H7 (cell line): Measurements from ENCODE around the gene SEZ6. TPM values are rescaled to one million over a fixed set of nuclear protein-coding genes. Genes with fewer than 3 reads are reported as not detected.

ENCODE experiments used
- DNase-seq: peaks from one replicate; pipeline ENCODE4 v3.0.0; 2012
- H3K27me3 ChIP-seq: 2 replicates; pipeline ENCODE4 v1.6.0; 2011; ENCODE audit warnings: mild to moderate bottlenecking, low read length; ENCODE audit not compliant: control insufficient read depth, insufficient read depth
- H3K36me3 ChIP-seq: replicated peaks from 2 replicates; pipeline ENCODE4 v1.5.1; 2011; ENCODE audit warnings: low read length; ENCODE audit not compliant: control insufficient read depth, insufficient read depth
- H3K4me3 ChIP-seq: 2 replicates; pipeline ENCODE4 v1.5.1; 2011; ENCODE audit warnings: low read depth, mild to moderate bottlenecking, control low read depth, low read length, moderate library complexity; ENCODE audit not compliant: insufficient read depth
- total RNA-seq: library from RNA; depleted of rRNA; stranded (reverse); fragments of >200 nt; shearing (Covaris generic); gene quantifications from 2 replicates; pipeline ENCODE4 v1.2.3, GENCODE V29; 2014

SEZ6 gene
- total RNA-seq, 1 experiment from 2014 or later, result 0.83 TPM

DNA sequence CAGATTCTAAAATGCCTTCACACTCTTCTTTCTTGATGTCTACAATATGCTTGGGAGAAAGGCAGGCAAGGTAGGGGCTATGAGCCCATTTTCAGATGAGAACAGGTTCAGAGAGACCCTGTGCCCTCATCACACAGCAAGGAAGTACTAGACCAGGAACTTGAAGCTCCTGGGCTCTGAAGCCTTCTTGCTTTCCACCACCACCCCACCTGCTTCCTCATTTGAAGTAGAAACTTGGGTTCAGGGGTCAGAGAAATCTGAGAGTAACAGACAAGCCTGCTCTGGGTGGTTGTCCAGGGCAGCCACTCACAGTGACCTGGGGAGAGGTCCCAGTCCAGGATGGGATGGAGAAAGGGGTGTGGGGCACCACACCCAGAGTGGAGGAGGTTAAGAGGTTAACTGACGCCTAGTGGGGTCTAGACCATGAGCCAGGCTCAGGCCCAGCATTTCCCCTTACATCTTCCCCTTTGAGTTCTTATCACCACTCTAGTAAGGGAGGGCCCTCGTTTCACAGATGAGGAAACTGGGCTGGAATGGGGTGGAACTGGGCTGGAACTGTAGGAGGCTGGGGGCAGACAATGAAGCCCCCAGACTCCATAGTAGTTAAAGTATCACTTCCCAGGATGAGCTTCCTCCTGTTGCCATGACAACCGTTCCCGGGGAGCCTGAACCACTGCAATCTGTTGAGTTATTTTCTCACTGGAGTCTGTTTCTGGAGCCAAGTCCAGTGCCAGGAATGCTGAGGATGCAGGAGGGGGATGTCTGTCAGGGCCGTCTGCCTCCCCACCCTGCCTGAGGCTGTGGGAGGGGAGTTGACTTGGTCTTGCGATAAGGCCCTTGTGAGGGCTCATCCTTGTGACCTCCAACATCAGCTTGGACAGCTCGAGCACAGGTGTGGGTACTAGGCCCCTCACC, 38.4 kb downstream of the SEZ6 start:
- Histone ChIP-seq H3K36me3 (no peaks in the 10 kb centered on the region), H3K4me3 (no peak overlapping the region), H3K27me3 (no peaks in the 10 kb centered on the region)
- no peak for DNase-seq

DNA sequence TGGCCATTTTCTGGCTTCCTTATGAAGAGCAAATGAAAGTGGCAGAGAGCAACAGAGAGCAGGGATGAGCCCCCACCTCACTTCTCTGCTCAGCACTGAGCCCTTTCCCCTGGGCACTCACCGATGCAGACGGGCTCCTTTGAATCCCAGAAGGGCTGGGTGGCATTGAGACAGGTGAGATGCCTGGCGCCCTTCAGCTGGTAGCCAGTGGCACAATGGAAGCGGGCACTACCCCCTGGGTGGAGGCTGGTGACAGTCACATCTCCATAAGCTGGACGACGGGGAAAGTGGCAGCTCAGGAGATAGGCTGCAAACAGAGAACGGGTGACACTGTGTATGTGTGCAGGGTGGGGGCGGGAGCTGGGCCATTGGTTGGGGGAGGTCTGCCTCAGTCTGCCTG, 42.0 kb downstream of the SEZ6 start:
- DNase-seq, result peak; percentile 10
- Histone ChIP-seq H3K27me3 (no peaks in the 10 kb centered on the region), H3K4me3 (no peak overlapping the region), H3K36me3 (no peaks in the 10 kb centered on the region)

DNA sequence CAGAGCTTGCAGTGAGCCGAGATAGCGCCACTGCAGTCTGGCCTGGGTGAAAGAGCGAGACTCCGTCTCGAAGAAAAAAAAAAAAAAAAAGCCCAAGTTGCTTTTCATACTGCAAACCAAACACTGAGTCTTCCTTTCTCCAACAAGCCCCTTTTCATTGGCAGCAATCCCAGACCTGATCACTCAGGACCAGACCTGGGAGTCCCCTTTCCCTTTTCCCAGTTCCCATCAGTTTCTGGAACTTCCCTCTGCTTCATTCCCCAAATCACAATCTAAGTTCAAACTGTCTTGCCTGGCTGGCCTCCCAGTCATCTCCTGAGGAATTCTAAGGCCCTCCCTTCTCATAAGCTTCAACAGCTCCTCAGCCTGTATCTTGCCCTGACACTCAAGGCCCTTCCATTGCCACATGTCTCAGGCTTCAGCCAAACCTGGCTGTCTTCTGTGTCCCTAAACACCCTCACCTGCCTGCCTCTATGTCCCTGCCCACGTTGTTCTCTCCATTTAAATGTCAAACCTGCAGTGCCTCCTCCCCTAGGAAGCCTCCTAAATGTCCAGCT, 42.7 kb downstream of the SEZ6 start:
- Histone ChIP-seq H3K27me3 (no peaks in the 10 kb centered on the region), H3K36me3 (no peaks in the 10 kb centered on the region), H3K4me3 (no peak overlapping the region)
- DNase-seq, result peak; percentile 10

DNA sequence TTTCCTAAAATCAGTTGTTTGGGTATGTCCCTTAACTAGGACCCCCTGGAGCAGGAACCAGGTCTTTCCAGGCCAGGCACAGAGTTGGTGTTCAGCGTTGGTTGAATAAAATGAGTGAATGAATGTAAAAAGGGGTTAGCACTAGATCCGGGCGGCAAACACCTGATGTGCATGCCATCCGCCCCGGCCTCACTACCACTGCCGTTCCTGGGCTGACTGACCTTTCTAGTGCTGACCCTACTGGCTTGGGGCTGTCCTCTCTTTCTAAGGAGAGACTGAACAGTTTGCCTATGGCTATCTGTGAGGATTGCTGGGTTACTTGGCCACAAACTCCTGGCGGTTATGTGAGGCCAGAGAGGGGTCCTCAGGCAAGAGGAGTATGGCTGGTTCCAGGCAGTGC, 44.4 kb downstream of the SEZ6 start:
- Histone ChIP-seq H3K36me3 (no peaks in the 10 kb centered on the region), H3K4me3 (no peak overlapping the region), H3K27me3 (no peaks in the 10 kb centered on the region)
- peak; percentile 15 for DNase-seq

DNA sequence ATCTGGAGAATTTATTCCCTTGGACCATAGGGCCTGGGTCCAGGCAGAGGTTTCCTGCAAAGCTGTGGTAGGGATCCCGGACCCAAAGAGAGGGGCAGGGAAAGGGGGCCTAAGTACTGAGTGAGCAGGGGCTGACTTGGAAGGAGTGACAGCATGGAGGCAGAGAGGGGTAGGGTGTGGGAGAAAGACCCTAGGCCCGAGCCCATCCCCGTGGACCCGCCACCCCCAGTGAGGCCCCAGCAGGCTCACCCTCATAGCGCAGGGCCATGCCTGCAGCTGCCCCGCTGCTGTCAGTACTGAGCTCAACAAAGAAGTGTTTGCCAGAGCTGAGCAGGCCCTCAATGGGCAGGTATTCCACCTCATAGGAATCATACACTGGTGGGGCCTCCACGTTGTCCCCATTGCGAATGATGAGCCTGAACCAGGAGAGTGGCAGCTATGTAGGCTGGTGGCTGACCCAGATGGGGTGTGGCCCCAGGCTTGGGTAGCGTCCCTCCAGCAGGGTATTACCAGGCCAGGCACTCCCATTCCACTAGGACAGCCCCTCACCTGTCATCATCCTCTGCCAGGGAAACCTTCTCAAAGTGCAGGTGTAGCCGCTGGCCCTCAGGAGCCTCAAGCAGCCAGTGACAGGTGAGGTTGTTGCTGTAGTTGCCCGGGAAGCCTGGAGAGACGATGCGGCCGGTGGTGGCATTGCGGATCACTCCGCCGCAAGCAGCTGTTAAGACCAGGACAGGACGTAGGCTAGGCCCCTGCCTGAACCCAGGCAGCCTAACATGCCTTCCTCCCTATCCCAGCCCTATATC, 45.4 kb downstream of the SEZ6 start:
- Histone ChIP-seq H3K27me3 (no peaks in the 10 kb centered on the region), H3K36me3 (no peaks in the 10 kb centered on the region), H3K4me3 (no peak overlapping the region)
- peak; percentile 27 for DNase-seq

DNA sequence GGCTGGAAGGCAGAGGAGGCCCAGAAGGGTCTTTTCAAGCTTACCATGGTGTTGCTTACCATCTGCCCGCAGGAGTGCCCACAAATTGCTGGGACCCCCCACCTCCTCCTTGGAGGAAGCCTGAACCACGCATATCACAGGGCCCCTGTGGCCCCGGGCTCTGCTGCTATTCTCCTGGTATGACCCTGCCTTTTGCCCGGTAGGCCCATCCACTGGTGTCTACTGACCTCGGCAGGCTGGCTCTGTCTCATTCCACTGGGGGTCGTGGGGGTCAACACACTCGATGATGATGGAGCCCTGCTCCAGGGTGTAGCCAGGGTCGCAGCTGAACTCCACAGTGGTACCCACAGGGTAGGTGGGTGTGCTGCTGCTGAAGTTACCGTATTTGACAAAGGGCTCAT, 46.4 kb downstream of the SEZ6 start:
- Histone ChIP-seq H3K4me3 (no peak overlapping the region), H3K27me3 (no peaks in the 10 kb centered on the region), H3K36me3 (no peaks in the 10 kb centered on the region)
- DNase-seq, result peak; percentile 24

DNA sequence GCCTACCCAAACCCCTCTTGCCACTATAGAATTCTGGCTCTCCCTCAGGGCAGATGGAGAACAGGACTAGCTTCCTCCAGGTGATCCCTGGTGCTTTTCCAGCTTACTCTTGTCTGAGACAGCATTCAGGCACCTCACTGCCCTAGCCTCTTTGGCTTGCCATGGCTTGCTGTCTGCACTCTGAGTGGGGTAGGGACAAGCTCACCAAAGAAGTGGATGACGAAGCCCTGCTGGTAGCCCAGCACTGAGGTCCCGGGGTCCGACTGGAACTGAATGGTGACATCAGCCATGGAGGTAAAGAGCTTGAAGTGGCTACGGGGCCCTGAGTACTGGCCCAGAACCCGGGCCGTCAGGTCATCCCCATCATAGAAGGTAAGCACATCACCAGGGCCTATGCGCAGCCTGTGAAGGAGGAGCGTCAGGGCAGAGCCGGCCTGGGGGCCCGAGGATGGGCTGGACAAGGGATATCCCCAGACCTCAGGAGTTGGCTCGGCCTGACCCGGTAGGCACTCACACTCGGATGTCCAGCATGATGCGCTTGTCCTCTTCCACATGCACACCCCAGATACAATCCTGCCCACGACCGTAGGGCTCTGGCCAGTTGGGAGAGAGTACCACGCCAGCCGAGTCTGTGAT, 46.9 kb downstream of the SEZ6 start:
- H3K4me3 ChIP-seq, result no peak overlapping the region
- no peaks in the 10 kb centered on the region for H3K36me3 ChIP-seq
- DNase-seq, result peak; percentile 24
- no peaks in the 10 kb centered on the region for H3K27me3 ChIP-seq

DNA sequence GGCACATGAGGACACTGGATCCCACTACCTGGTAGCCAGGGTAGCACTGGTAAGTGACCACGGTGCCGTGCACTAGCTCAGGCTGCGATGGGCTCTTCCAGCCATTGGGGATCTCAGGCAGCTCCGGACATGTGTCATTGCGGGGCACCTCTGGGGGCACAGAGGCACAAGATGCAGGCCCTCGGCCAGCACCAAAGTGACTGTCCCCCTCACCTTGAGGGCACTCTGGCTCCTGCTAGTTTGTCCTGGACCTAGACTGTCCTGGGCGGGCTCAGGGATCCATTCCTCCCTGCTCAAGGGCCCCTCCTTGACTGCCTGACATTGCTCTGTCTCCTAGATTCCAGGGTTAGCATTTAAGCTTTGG, 47.9 kb downstream of the SEZ6 start:
- H3K4me3 ChIP-seq, result no peak overlapping the region
- peak; percentile 13 for DNase-seq
- no peaks in the 10 kb centered on the region for H3K27me3 ChIP-seq
- H3K36me3 ChIP-seq, result no peaks in the 10 kb centered on the region

DNA sequence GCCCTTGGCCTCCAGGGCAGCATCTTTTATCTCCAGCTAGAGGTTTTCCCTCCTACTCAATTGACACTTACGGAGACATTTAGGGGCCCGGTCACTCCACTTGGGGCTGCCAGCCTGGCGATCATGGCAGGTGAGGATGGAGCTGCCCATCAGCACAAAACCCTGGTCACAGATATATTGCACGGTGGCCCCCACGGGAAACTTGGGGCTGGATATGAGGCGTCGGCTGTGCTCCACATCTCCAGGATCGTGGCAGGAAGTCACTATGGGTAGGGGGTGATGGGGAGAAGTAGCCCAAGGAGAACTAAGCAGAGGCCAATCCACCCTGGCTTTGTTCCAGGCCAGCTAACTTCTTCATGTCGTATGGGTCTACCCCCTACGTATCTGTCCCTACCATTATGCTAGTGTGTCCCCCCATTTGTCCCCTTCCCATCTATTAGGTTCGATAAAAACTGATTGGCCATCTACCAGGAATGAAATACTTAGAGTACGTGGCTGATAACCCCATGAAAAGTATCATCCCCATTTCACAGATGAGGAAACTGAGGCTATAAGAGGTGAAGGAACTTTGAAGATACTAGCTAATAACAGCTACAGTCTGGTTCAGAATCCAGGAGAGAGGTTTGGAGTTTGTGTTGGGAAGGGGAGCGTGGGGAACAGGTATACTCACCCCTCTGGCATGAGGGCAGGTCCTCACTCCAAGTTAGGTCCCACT, 48.4 kb downstream of the SEZ6 start:
- DNase-seq, result no peak

DNA sequence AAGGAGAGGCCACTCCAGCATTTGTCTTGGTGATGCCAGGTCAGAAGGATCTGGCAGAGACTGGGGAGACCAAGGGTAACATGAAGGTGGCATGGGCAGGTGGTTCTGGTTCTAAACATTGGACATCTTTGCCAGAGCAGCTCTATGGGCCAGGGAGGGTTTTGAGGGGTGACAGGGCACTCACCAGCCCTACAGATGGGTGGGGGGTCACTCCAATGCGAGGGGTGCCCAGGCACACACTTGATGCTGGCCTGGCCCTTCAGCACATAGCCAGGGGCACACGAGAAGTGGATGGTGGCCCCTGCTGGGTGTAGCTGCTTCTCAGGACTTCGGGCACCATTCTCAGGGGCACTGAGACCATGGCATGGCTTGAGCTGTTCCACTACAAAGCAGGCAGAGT, 49.0 kb downstream of the SEZ6 start:
- H3K36me3 ChIP-seq, result no peaks in the 10 kb centered on the region
- H3K27me3 ChIP-seq, result no peaks in the 10 kb centered on the region
- no peak overlapping the region for H3K4me3 ChIP-seq
- DNase-seq, result peak; percentile 8

More for the DNA sequence above, 48.4 kb downstream of the SEZ6 start:
- Histone ChIP-seq H3K27me3 (no peaks in the 10 kb centered on the region), H3K36me3 (no peaks in the 10 kb centered on the region), H3K4me3 (no peak overlapping the region)

DNA sequence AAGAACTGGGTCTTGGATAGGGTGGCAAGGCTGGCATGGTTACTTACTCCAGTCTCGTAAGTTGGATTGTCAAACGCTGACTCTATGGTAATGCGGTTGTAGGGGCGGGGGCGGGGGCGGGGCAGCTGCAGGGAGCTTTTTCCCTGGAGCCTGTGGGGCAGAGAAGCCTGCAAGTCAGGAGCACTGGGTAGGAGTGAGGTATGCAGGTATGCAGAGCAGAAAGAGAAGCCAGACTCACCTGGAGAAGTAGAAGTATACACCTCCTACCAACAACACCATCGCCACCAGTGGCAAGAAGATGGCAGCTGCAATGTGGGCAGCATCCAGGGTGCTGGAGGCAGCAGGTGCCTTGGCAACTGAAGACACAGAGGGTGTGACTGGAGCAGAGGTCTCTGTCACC, 49.7 kb downstream of the SEZ6 start:
- Histone ChIP-seq H3K36me3 (no peaks in the 10 kb centered on the region), H3K27me3 (no peaks in the 10 kb centered on the region), H3K4me3 (no peak overlapping the region)
- DNase-seq, result peak; percentile 75

DNA sequence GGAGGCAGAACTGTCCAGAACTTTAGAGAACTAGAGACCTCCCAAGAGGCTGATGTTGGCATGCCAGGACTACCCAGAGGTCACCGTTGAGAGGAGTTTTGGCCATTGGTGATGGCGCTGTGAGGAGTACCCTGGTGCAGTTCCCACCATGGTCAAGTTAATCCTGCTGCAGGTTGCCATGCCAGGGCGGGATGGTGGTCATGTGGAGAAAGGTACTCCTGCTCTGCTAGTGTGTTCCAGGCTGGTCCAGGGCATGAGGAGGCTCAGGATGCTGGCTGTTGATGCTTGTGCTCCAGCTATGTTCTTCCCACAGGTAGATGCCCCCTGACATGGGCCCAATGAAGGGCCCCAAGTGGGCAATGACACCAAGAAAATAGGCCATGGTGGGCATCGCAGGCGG, 50.4 kb downstream of the SEZ6 start:
- Histone ChIP-seq H3K36me3 (no peaks in the 10 kb centered on the region), H3K27me3 (no peaks in the 10 kb centered on the region), H3K4me3 (no peak overlapping the region)
- DNase-seq, result peak; percentile 10

DNA sequence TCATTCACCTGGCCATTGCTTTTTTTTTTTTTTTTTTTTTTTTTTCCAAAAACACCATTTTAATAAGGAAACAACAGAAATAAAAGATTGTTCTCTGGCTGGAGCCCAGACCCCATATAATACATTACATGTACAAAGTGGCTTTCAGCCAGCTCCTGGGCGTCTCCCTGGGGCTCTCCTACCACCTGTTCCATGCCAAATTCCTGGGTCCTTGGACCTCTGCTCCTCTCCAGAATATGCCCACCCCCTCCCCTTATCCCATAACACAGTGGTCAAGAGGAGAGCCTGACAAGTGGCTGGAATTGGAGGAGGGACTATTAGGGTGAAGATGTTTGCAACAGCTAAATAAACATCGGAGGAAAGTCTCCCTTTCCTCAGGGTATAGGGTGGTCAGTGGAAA, 50.9 kb downstream of the SEZ6 start:
- Histone ChIP-seq H3K27me3 (no peaks in the 10 kb centered on the region), H3K36me3 (no peaks in the 10 kb centered on the region), H3K4me3 (no peak overlapping the region)
- no peak for DNase-seq
